ENCODE measurements around the gene COPZ1. TPM values are rescaled to one million over a fixed set of nuclear protein-coding genes. Genes with fewer than 3 reads are reported as not detected.
A peak's percentile ranks its signal among the peaks of the same experiment; 100 is the strongest.

The COPZ1 gene
- total RNA-seq, 3 donors from 2014 or later (not counting 1 experiment from before 2014, with no cell fraction given), result 66.3 to 83.6 (median 79.7) TPM

- Mint-ChIP-seq H3K4me3 (peak overlapping the region; percentile 43), H3K27ac (no peak overlapping the region), H3K36me3 (no peaks in the 10 kb centered on the region), H3K4me1 (peaks cover 28 to 52% of the 10 kb centered on the region in 2 donors), H3K9me3 (no peaks in the 10 kb centered on the region), H3K27me3 (ENCODE audit: low read depth in 2 of 2) (peaks cover 6 to 12% of the 10 kb centered on the region in 2 donors)
- WGBS (ENCODE audit: insufficient coverage), result 59% methylated on average over 5 of the region's 5 CpGs
- DNase-seq (no peak), ATAC-seq (no peak)
- H3K4me3 ChIP-seq (ENCODE audit: low read length), result no peak overlapping the region
- H3K4me1 ChIP-seq (ENCODE audit: control insufficient read depth, insufficient read depth, low read length), result peaks cover 28% of the 10 kb centered on the region
- H3K9me3 ChIP-seq (ENCODE audit: control insufficient read depth, insufficient read depth, low read length), result no peaks in the 10 kb centered on the region
- no peak overlapping the region for H3K27ac ChIP-seq (ENCODE audit: low read length)
- intact Hi-C loops (cut with micrococcal nuclease), result no loop called here
- no peak for TF ChIP-seq CTCF (IDR thresholded peaks at IDR 0.05)
- no peaks in the 10 kb centered on the region for H3K36me3 ChIP-seq (ENCODE audit: control insufficient read depth, insufficient read depth, low read length)
- peaks cover 7% of the 10 kb centered on the region for H3K27me3 ChIP-seq (ENCODE audit: control insufficient read depth, insufficient read depth, low read length)
Measured at GRCh38 chr12:54296393-54297099, 28.4 kb upstream of the COPZ1 start.

- ATAC-seq, result no peak
- Mint-ChIP-seq H3K27ac (no peak overlapping the region), H3K27me3 (ENCODE audit: low read depth in 2 of 2) (peaks cover 6 to 16% of the 10 kb centered on the region in 2 donors), H3K36me3 (no peaks in the 10 kb centered on the region), H3K4me1 (peaks cover 49 to 73% of the 10 kb centered on the region in 2 donors), H3K4me3 (peak overlapping the region; percentile 2), H3K9me3 (no peaks in the 10 kb centered on the region)
- H3K9me3 ChIP-seq (ENCODE audit: control insufficient read depth, insufficient read depth, low read length), result no peaks in the 10 kb centered on the region
- H3K27me3 ChIP-seq (ENCODE audit: control insufficient read depth, insufficient read depth, low read length), result peaks cover 11% of the 10 kb centered on the region
- no peak for TF ChIP-seq CTCF (IDR thresholded peaks at IDR 0.05)
- H3K27ac ChIP-seq (ENCODE audit: low read length), result no peak overlapping the region
- H3K4me3 ChIP-seq (ENCODE audit: low read length), result no peak overlapping the region
- peaks cover 33% of the 10 kb centered on the region for H3K4me1 ChIP-seq (ENCODE audit: control insufficient read depth, insufficient read depth, low read length)
- WGBS (ENCODE audit: insufficient coverage), result 79% methylated on average over 5 of the region's 5 CpGs
- DNase-seq, result no peak
- H3K36me3 ChIP-seq (ENCODE audit: control insufficient read depth, insufficient read depth, low read length), result no peaks in the 10 kb centered on the region
- intact Hi-C loops (cut with micrococcal nuclease), result no loop called here
Measured at GRCh38 chr12:54298904-54299303, 26.0 kb upstream of the COPZ1 start.

- 21% methylated on average over 7 of the region's 8 CpGs for WGBS (ENCODE audit: insufficient coverage)
- Mint-ChIP-seq H3K27me3 (ENCODE audit: low read depth in 2 of 2) (peaks cover 6 to 16% of the 10 kb centered on the region in 2 donors), H3K4me3 (peak overlapping the region; percentile 2), H3K9me3 (no peaks in the 10 kb centered on the region), H3K4me1 (peaks cover 52 to 75% of the 10 kb centered on the region in 2 donors), H3K27ac (no peak overlapping the region), H3K36me3 (no peaks in the 10 kb centered on the region)
- Histone ChIP-seq H3K27ac (ENCODE audit: low read length) (no peak overlapping the region), H3K4me1 (ENCODE audit: control insufficient read depth, insufficient read depth, low read length) (peaks cover 35% of the 10 kb centered on the region), H3K27me3 (ENCODE audit: control insufficient read depth, insufficient read depth, low read length) (peaks cover 11% of the 10 kb centered on the region), H3K9me3 (ENCODE audit: control insufficient read depth, insufficient read depth, low read length) (no peaks in the 10 kb centered on the region), H3K36me3 (ENCODE audit: control insufficient read depth, insufficient read depth, low read length) (no peaks in the 10 kb centered on the region), H3K4me3 (ENCODE audit: low read length) (no peak overlapping the region)
- TF ChIP-seq CTCF (IDR thresholded peaks at IDR 0.05), result no peak
- intact Hi-C loops (cut with micrococcal nuclease), result no loop called here
- ATAC-seq, result no peak
- no peak for DNase-seq
Measured at GRCh38 chr12:54299515-54300224, 25.3 kb upstream of the COPZ1 start.
